Measurements from ENCODE around the gene TRAPPC1.

DNA sequence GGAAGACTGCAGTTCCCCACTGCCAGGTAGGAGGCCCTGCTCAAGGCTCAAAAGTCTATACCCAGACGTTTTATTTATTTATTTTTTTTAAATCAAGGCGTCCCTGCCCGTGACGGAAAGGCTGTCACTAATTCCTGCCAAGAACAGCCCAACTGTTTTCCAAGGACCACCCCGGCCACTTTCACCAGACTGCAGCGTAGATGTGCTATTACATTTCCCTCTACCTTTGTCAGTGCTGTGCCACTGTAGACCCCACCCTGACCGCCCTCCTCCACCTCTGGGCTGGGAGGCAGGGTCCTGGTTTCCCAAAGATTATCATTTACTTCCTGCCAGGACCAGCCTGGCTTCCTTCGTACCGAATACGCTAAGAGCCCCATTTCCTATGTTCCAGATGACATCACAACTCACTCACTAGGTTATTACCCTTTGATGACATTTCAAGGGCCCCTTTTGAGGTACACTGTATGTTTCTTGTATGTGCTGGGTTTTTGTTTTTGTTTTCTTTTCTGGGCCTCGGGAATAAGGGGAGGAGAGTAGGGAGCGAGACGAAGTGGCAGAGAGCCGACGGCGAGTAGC, 9.4 kb downstream of the TRAPPC1 start:
- TF ChIP-seq, protein P1, sequence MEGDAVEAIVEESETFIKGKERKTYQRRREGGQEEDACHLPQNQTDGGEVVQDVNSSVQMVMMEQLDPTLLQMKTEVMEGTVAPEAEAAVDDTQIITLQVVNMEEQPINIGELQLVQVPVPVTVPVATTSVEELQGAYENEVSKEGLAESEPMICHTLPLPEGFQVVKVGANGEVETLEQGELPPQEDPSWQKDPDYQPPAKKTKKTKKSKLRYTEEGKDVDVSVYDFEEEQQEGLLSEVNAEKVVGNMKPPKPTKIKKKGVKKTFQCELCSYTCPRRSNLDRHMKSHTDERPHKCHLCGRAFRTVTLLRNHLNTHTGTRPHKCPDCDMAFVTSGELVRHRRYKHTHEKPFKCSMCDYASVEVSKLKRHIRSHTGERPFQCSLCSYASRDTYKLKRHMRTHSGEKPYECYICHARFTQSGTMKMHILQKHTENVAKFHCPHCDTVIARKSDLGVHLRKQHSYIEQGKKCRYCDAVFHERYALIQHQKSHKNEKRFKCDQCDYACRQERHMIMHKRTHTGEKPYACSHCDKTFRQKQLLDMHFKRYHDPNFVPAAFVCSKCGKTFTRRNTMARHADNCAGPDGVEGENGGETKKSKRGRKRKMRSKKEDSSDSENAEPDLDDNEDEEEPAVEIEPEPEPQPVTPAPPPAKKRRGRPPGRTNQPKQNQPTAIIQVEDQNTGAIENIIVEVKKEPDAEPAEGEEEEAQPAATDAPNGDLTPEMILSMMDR (IDR thresholded peaks at IDR 0.05), result no peak
- no peak for TF ChIP-seq POLR2A (IDR thresholded peaks at IDR 0.05; ENCODE audit: low read depth)
- TF ChIP-seq POLR2AphosphoS5 (IDR thresholded peaks at IDR 0.05), result no peak
- TF ChIP-seq EP300 (IDR thresholded peaks at IDR 0.05), result no peak
